Thymus (tissue), 11 donors: Measurements from ENCODE around the gene CLEC16A. TPM values are rescaled to one million over a fixed set of nuclear protein-coding genes. Genes with fewer than 3 reads are reported as not detected.
A peak's percentile ranks its signal among the peaks of the same experiment; 100 is the strongest.

Experiments used
- DNase-seq, 9 donors: peaks; one replicate each; pipeline ENCODE4 v3.0.0-alpha.2; 2013; ENCODE audit warnings: low spot score in 9 of 9, low read depth in 6 of 9, missing footprints in 1 of 9
- H3K27ac ChIP-seq, 2 donors: one replicate each; pipeline ENCODE4 v1.5.1; 2013; ENCODE audit warnings: control low read depth in 1 of 2, low read depth in 1 of 2, low read length in 1 of 2, mild to moderate bottlenecking in 1 of 2, moderate library complexity in 1 of 2
- H3K27me3 ChIP-seq, 2 donors: one replicate each; pipeline ENCODE4 v1.5.1; 2013; ENCODE audit warnings: low read length in 1 of 2; ENCODE audit not compliant: control insufficient read depth in 2 of 2, insufficient read depth in 1 of 2
- H3K36me3 ChIP-seq, 2 donors: one replicate each; pipeline ENCODE4 v1.5.1; 2013; ENCODE audit warnings: low read length in 1 of 2, mild to moderate bottlenecking in 1 of 2, moderate library complexity in 1 of 2; ENCODE audit not compliant: control insufficient read depth in 2 of 2, insufficient read depth in 2 of 2
- H3K4me1 ChIP-seq, 2 donors: one replicate each; pipeline ENCODE4 v1.5.1; 2013; ENCODE audit warnings: low read length in 2 of 2; ENCODE audit not compliant: control insufficient read depth in 2 of 2, insufficient read depth in 2 of 2
- H3K4me3 ChIP-seq, 2 donors: one replicate each; pipeline ENCODE4 v1.5.1; 2013; ENCODE audit warnings: low read length in 2 of 2, control low read depth in 1 of 2, mild to moderate bottlenecking in 1 of 2
- H3K9me3 ChIP-seq, 2 donors: one replicate each; pipeline ENCODE4 v1.5.1; 2013; ENCODE audit warnings: low read length in 1 of 2, mild to moderate bottlenecking in 1 of 2; ENCODE audit not compliant: control insufficient read depth in 2 of 2, insufficient read depth in 1 of 2
- WGBS: extraction: QIAGEN DNeasy Blood & Tissue Kit; methylation state at CpG from one replicate; pipeline ENCODE4 v1.1.7; 2013; 5-methylcytosine and 5-hydroxymethylcytosine counted together
- polyA plus RNA-seq: library from polyadenylated mRNA; stranded (reverse); fragments of 200-250 nt; gene quantifications from one replicate; pipeline ENCODE4 v1.2.3, GENCODE V29; 2013
- total RNA-seq: library from RNA; stranded (reverse); fragments of 120-200 nt; gene quantifications from one replicate; pipeline ENCODE4 v1.2.4, GENCODE V29; 2013
- donor health status: healthy.

The CLEC16A gene
- total and polyA plus RNA-seq, 2 donors, result 18.8 to 19.9 TPM

GRCh38 chr16:11078812-11079459, 134.6 kb downstream of the CLEC16A start:
- DNase-seq, result no peak
- H3K36me3 ChIP-seq, result peaks cover 3 to 4% of the 10 kb centered on the region in 2 donors
- 97% methylated on average over 5 of the region's 5 CpGs for WGBS

DNA sequence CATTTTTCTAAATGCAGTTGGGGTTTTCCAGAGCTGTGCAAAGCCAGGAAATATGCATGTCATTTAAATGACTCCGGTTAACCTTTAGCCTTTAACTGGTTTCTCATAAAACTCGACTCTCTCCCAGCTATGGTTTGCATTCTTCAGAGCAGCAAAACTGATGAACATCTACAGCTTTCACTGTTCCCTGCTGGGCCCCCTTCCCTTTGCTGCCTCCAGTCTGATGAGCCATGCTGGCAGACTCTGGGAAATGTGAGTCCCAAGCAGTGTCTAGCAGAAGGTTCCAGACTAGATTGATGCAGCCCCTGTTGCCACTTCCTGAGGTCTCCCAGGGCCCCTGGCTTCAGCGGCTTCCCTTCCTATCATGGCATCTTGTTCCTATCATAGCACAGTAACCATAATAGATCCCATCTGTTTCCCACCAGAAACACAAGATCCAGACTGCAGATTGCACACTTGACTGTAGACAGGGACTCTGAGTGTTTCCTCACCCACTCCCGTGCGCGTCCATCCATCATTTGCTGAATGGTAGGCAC, 135.4 kb downstream of the CLEC16A start:
- Histone ChIP-seq H3K4me1 (peaks cover 61 to 97% of the 10 kb centered on the region in 2 donors), H3K27me3 (no peaks in the 10 kb centered on the region), H3K36me3 (peaks cover 4% of the 10 kb centered on the region in 2 donors), H3K9me3 (peaks cover 0 to 6% of the 10 kb centered on the region in 2 donors), H3K27ac (peak overlapping the region in 1 of 2 donors; percentile 49), H3K4me3 (no peak overlapping the region)
- WGBS, result 79% methylated on average over 6 of the region's 6 CpGs
- DNase-seq, result no peak

More at GRCh38 chr16:11078812-11079459, 134.6 kb downstream of the CLEC16A start:
- Histone ChIP-seq H3K4me1 (peaks cover 57 to 89% of the 10 kb centered on the region in 2 donors), H3K4me3 (no peak overlapping the region), H3K9me3 (peaks cover 0 to 6% of the 10 kb centered on the region in 2 donors), H3K27ac (peak overlapping the region; percentile 44 to 68), H3K27me3 (no peaks in the 10 kb centered on the region)

- 97% methylated on average over 10 of the region's 10 CpGs for WGBS
- peaks cover 0 to 6% of the 10 kb centered on the region in 2 donors for H3K9me3 ChIP-seq
- peaks cover 7 to 11% of the 10 kb centered on the region in 2 donors for H3K36me3 ChIP-seq
- peaks cover 65 to 99% of the 10 kb centered on the region in 2 donors for H3K4me1 ChIP-seq
- H3K27me3 ChIP-seq, result no peaks in the 10 kb centered on the region
- DNase-seq, result no peak
- no peak overlapping the region for H3K4me3 ChIP-seq
- peak overlapping the region in 1 of 2 donors; percentile 14 for H3K27ac ChIP-seq
Observed at GRCh38 chr16:11080327-11080967, 136.1 kb downstream of the CLEC16A start.

DNA sequence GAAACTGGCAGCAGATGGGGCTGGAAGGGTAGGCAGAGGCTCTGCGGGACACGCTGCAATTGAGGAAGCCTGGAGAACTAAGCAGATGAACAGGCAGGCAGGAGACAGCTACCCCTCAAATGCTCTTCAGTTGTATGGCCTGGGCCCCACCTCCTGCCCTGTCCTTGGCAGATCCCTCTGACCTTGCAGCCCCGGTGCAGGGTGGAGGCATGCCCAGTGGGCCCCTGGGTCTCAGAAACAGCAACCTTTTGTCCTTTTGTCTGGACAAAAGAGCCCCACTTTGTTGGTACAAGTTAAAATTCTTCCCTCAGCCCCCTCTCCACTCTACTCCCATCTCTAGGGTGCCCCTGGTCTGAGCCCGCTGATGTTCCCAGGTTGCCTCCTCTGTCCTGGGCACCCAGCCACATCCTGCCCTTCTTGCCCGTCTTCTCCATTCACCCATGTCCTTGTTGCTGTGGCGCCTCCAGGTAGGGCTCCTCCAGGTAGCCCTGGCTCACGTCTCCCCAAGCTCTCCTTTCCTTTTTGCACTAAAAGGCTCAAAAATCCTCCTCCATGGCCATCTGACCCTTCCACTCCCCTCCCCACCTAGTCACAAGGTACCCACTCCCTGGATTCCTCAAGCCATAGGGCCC, 136.8 kb downstream of the CLEC16A start:
- H3K27ac ChIP-seq, result no peak overlapping the region
- WGBS, result 99% methylated on average over 7 of the region's 7 CpGs

DNA sequence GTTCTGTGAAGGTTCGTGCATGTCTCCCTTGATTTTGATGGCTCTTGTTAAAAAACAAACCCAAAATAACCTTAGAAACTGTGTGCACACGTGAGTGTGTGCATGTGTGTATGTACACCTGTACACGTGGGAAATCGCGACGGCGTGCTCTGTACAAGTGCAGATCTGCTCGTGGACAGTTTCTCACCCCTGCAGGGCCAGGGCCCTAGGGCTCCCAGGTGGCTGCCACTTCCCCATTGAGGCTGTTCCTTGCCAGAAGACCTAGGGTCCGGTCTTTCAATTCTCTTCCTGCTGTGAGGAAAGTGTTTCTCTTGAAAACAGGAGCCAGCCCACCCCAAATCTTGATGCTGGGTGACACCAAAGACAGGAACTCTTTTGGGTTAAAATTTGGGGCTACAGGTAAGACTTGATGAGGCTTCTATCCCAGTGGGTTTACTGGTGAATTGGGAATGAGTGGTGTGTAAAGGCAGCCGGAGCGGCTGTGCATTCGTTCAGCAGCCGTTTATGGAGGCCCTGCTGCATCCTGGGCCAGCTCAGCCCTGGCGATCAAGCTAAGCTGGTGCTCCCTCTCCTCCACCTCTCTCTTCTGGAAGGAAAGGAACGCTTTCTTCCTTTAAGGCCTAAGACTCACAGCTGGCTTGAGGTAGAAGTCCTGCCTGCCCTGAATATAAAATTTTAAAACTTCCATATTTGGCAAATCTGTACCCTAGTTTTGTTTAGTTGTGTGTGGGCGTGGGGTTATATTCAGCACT, 137.9 kb downstream of the CLEC16A start:
- H3K36me3 ChIP-seq, result peaks cover 7 to 10% of the 10 kb centered on the region in 2 donors
- 93% methylated on average over 16 of the region's 16 CpGs for WGBS
- H3K27me3 ChIP-seq, result no peaks in the 10 kb centered on the region
- peaks cover 0 to 6% of the 10 kb centered on the region in 2 donors for H3K9me3 ChIP-seq
- H3K27ac ChIP-seq, result no peak overlapping the region
- H3K4me3 ChIP-seq, result no peak overlapping the region
- no peak for DNase-seq
- peaks cover 61 to 99% of the 10 kb centered on the region in 2 donors for H3K4me1 ChIP-seq

More for the DNA sequence above, 136.8 kb downstream of the CLEC16A start:
- no peak overlapping the region for H3K4me3 ChIP-seq
- peaks cover 62 to 99% of the 10 kb centered on the region in 2 donors for H3K4me1 ChIP-seq
- peaks cover 0 to 6% of the 10 kb centered on the region in 2 donors for H3K9me3 ChIP-seq
- no peak for DNase-seq
- peaks cover 10 to 11% of the 10 kb centered on the region in 2 donors for H3K36me3 ChIP-seq
- H3K27me3 ChIP-seq, result no peaks in the 10 kb centered on the region

DNA sequence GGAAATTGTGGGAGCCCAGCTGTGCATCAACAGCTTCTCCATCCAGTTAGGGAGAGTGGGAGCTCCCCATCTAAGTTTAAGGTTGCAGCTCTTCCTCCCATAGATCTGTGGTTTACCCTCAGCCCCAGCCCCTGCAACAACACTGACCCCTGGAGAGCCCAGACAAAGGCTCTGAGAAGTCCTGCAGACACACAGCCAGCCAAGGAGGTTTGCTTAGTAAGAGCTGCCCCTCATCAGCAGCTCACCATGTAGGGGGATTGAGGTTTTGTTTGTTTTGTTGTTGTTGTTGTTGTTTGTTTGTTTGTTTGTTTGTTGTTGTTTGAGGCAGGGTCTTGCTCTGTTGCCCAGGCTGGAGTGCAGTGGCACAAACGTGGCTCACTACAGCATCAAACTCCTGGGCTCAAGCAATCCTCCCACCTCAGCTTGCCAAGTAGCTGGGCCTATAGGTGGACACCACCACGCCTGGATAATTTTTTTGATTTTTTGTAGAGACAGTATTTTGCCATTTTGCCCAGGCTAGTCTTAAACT, 138.6 kb downstream of the CLEC16A start:
- DNase-seq, result no peak
- Histone ChIP-seq H3K27me3 (no peaks in the 10 kb centered on the region), H3K27ac (no peak overlapping the region), H3K4me3 (no peak overlapping the region), H3K9me3 (peaks cover 0 to 6% of the 10 kb centered on the region in 2 donors), H3K4me1 (peaks cover 68 to 100% of the 10 kb centered on the region in 2 donors), H3K36me3 (peaks cover 7 to 10% of the 10 kb centered on the region in 2 donors)
- 98% methylated on average over 2 of the region's 2 CpGs for WGBS

DNA sequence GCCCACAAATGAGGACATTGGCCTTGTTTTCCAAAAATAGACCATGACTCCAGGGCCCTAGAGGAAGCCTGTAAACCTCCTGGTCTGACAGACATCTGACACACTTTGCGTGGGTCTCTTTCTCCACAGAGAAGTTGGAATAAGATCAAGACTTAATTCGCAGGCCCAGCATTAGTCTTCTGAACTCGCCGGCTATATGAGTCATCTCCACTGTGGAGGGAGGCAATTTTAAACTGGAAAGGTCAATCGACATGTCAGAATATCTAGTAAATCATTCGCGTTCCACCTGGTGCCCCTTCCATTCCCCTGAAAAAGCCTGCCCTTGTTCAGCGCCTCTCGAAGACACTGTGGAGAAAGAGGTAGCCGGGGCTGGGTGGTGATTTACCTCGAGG, 140.1 kb downstream of the CLEC16A start:
- no peak overlapping the region for H3K27ac ChIP-seq
- 96% methylated on average over 11 of the region's 11 CpGs for whole genome bisulfite sequencing
- peaks cover 0 to 6% of the 10 kb centered on the region in 2 donors for H3K9me3 ChIP-seq
- H3K27me3 ChIP-seq, result no peaks in the 10 kb centered on the region
- peaks cover 70 to 100% of the 10 kb centered on the region in 2 donors for H3K4me1 ChIP-seq
- H3K36me3 ChIP-seq, result peaks cover 7 to 13% of the 10 kb centered on the region in 2 donors
- no peak for DNase-seq
- H3K4me3 ChIP-seq, result no peak overlapping the region

- no peak for DNase-seq
- H3K27ac ChIP-seq, result no peak overlapping the region
- no peak overlapping the region for H3K4me3 ChIP-seq
- H3K9me3 ChIP-seq, result peaks cover 0 to 6% of the 10 kb centered on the region in 2 donors
- WGBS, result 98% methylated on average over 15 of the region's 15 CpGs
- no peaks in the 10 kb centered on the region for H3K27me3 ChIP-seq
- H3K36me3 ChIP-seq, result peaks cover 7 to 13% of the 10 kb centered on the region in 2 donors
- peaks cover 71 to 100% of the 10 kb centered on the region in 2 donors for H3K4me1 ChIP-seq
Observed at GRCh38 chr16:11084876-11085485, 140.6 kb downstream of the CLEC16A start.
